Effector CD4-positive, alpha-beta T cell (primary cell): ENCODE data around the gene ATP8B1.

Experiments used
- DNase-seq: peaks from one replicate; pipeline ENCODE4 v3.0.0-alpha.2; 2020

Gene ATP8B1

GRCh38 chr18:57791911-57792310 is 11.2 kb downstream of the ATP8B1 start:
- DNase-seq, result no peak

- no peak for DNase-seq
Measured at GRCh38 chr18:57791192-57791591, 11.9 kb downstream of the ATP8B1 start.

GRCh38 chr18:57790316-57790715 is 12.8 kb downstream of the ATP8B1 start:
- no peak for DNase-seq

- no peak for DNase-seq
Measured at GRCh38 chr18:57789759-57790158, 13.4 kb downstream of the ATP8B1 start.

GRCh38 chr18:57789090-57789489 is 14.0 kb downstream of the ATP8B1 start:
- DNase-seq, result no peak

GRCh38 chr18:57787068-57787685 is 15.9 kb downstream of the ATP8B1 start:
- DNase-seq, result no peak

- DNase-seq, result no peak
Measured at GRCh38 chr18:57785751-57786437, 17.2 kb downstream of the ATP8B1 start.

GRCh38 chr18:57784801-57785114 is 18.4 kb downstream of the ATP8B1 start:
- DNase-seq, result no peak

- no peak for DNase-seq
Measured at GRCh38 chr18:57784034-57784800, 18.9 kb downstream of the ATP8B1 start.

GRCh38 chr18:57782049-57782448 is 21.1 kb downstream of the ATP8B1 start:
- DNase-seq, result no peak

GRCh38 chr18:57780706-57781347 is 22.3 kb downstream of the ATP8B1 start:
- no peak for DNase-seq

GRCh38 chr18:57780318-57780705 is 22.8 kb downstream of the ATP8B1 start:
- no peak for DNase-seq

- no peak for DNase-seq
Measured at GRCh38 chr18:57776767-57777166, 26.3 kb downstream of the ATP8B1 start.

GRCh38 chr18:57776354-57776753 is 26.8 kb downstream of the ATP8B1 start:
- DNase-seq, result no peak

GRCh38 chr18:57775937-57776336 is 27.2 kb downstream of the ATP8B1 start:
- no peak for DNase-seq

- DNase-seq, result no peak
Measured at GRCh38 chr18:57772387-57772799, 30.7 kb downstream of the ATP8B1 start.

- no peak for DNase-seq
Measured at GRCh38 chr18:57771626-57772025, 31.5 kb downstream of the ATP8B1 start.

GRCh38 chr18:57771193-57771592 is 31.9 kb downstream of the ATP8B1 start:
- no peak for DNase-seq

GRCh38 chr18:57768537-57769326 is 34.4 kb downstream of the ATP8B1 start:
- DNase-seq, result no peak

GRCh38 chr18:57767259-57768050 is 35.7 kb downstream of the ATP8B1 start:
- no peak for DNase-seq

- DNase-seq, result no peak
Measured at GRCh38 chr18:57764995-57765394, 38.1 kb downstream of the ATP8B1 start.

GRCh38 chr18:57764087-57764486 is 39.0 kb downstream of the ATP8B1 start:
- DNase-seq, result no peak
